Colonic mucosa (tissue), 4 donors: Measurements from ENCODE around the gene RBM6. TPM values are rescaled to one million over a fixed set of nuclear protein-coding genes. Genes with fewer than 3 reads are reported as not detected.

ENCODE experiments used
- DNase-seq: peaks from one replicate; pipeline ENCODE4 v3.0.0-alpha.2; 2020
- H3K27ac ChIP-seq: fragments of 200-600 bp; one replicate; pipeline ENCODE4 v1.8.0; 2021
- H3K27me3 ChIP-seq: fragments of 200-600 bp; one replicate; pipeline ENCODE4 v1.8.0; 2021
- H3K36me3 ChIP-seq: fragments of 200-600 bp; one replicate; pipeline ENCODE4 v1.8.0; 2021
- H3K4me1 ChIP-seq: fragments of 200-600 bp; one replicate; pipeline ENCODE4 v1.8.0; 2021; ENCODE audit warnings: mild to moderate bottlenecking
- H3K4me3 ChIP-seq: fragments of 200-600 bp; one replicate; pipeline ENCODE4 v1.8.0; 2021
- H3K9ac ChIP-seq, 2 donors: one replicate each; pipeline ENCODE4 v1.7.0; 2013; ENCODE audit warnings: control low read depth in 2 of 2, low read depth in 2 of 2, low read length in 2 of 2
- H3K9me3 ChIP-seq: fragments of 200-600 bp; one replicate; pipeline ENCODE4 v1.8.0; 2021
- CTCF ChIP-seq: fragments of 200-600 bp; IDR thresholded peaks from one replicate; pipeline ENCODE4 v1.8.0; 2022; ENCODE audit warnings: antibody characterized with exemption, mild to moderate bottlenecking
- intact Hi-C: fragments of 100-400 bp; cut with DNase I; formaldehyde crosslinking; loops from one replicate; pipeline ENCODE4 v1.14.1; 2022
- total RNA-seq, 2 donors: library from RNA; stranded (reverse); fragmentation: NEBNext Ultra II Directional in 1 of 2; extraction: Animal tissue kit (Norgen Biotek cat#: 25700) in 1 of 2; gene quantifications; one replicate each; pipeline ENCODE4 v1.2.1, GENCODE V29; 2021
- donor health status: healthy.
- donor health status: DM: no; HTN: no; CAD: no.
- donor health status: DM: no; HTN: no; CAD: no.

RBM6 gene
- 10 to 100 TPM; 49.8 to 60.3 TPM for total RNA-seq

- Histone ChIP-seq H3K4me3 (peak within 1 kb of the TSS; percentile 90), H3K36me3 (no peaks in the 10 kb centered on the region), H3K9ac (peak within 1 kb of the TSS; percentile 63 to 93), H3K27me3 (no peaks in the 10 kb centered on the region), H3K27ac (peak within 1 kb of the TSS; percentile 97), H3K9me3 (no peaks in the 10 kb centered on the region), H3K4me1 (no peaks in the 10 kb centered on the region)
- intact Hi-C loops: no loop called here
- no peak for TF ChIP-seq CTCF
- peak; percentile 99 for DNase-seq
Measured at GRCh38 chr3:49939858-49940666, at the start of gene RBM6. TSS of gene RBM6 (plus strand) at chr3:49940150. CDS start at chr3:49962642, 22,492 bp downstream.

GRCh38 chr3:49895791-49896190 is 44.2 kb upstream of the RBM6 start:
- no peaks in the 10 kb centered on the region for H3K27me3 ChIP-seq
- no peak for DNase-seq
- intact Hi-C loops: no loop called here
- no peak for TF ChIP-seq CTCF
- H3K27ac ChIP-seq: no peak overlapping the region
- H3K9me3 ChIP-seq: no peaks in the 10 kb centered on the region
- no peaks in the 10 kb centered on the region for H3K4me1 ChIP-seq
- H3K4me3 ChIP-seq: no peak overlapping the region
- H3K9ac ChIP-seq: no peak overlapping the region
- H3K36me3 ChIP-seq: peaks cover 6% of the 10 kb centered on the region

- H3K9me3 ChIP-seq: no peaks in the 10 kb centered on the region
- no peaks in the 10 kb centered on the region for H3K4me1 ChIP-seq
- DNase-seq: no peak
- intact Hi-C loops: no loop called here
- H3K9ac ChIP-seq: no peak overlapping the region
- no peaks in the 10 kb centered on the region for H3K27me3 ChIP-seq
- TF ChIP-seq CTCF: no peak
- H3K36me3 ChIP-seq: peaks cover 6% of the 10 kb centered on the region
- H3K4me3 ChIP-seq: no peak overlapping the region
- no peak overlapping the region for H3K27ac ChIP-seq
Measured at GRCh38 chr3:49896345-49896744, 43.6 kb upstream of the RBM6 start.

- H3K4me3 ChIP-seq: no peak overlapping the region
- no peak for TF ChIP-seq CTCF
- H3K4me1 ChIP-seq: peaks cover 7% of the 10 kb centered on the region
- no peaks in the 10 kb centered on the region for H3K27me3 ChIP-seq
- DNase-seq: no peak
- H3K36me3 ChIP-seq: peaks cover 6% of the 10 kb centered on the region
- no peak overlapping the region for H3K27ac ChIP-seq
- H3K9me3 ChIP-seq: no peaks in the 10 kb centered on the region
- peak overlapping the region in 1 of 2 donors; percentile 51 for H3K9ac ChIP-seq
- intact Hi-C loops: no loop called here
Measured at GRCh38 chr3:49898991-49899390, 41.0 kb upstream of the RBM6 start.

- H3K4me3 ChIP-seq: no peak overlapping the region
Measured at GRCh38 chr3:49899815-49900214, 40.1 kb upstream of the RBM6 start.

More at GRCh38 chr3:49899815-49900214, 40.1 kb upstream of the RBM6 start:
- intact Hi-C loops: loop anchor here (10.0 kb wide), 1 partner anchor 195 kb away; no protein-coding TSS in a partner anchor
- no peak for DNase-seq
- Histone ChIP-seq H3K27me3 (no peaks in the 10 kb centered on the region), H3K9me3 (no peaks in the 10 kb centered on the region), H3K27ac (peak overlapping the region; percentile 90), H3K4me1 (peaks cover 15% of the 10 kb centered on the region), H3K9ac (peak overlapping the region; percentile 38 to 88), H3K36me3 (peaks cover 6% of the 10 kb centered on the region)
- no peak for TF ChIP-seq CTCF
